ENCODE results near the gene RBAK.
A peak's percentile ranks its signal among the peaks of the same experiment; 100 is the strongest.
"Not testable (repeated sequence)": the region's sequence is repeated elsewhere in the genome, so short reads cannot be mapped to it uniquely, and the experiment has no call there.

Gene RBAK

DNA sequence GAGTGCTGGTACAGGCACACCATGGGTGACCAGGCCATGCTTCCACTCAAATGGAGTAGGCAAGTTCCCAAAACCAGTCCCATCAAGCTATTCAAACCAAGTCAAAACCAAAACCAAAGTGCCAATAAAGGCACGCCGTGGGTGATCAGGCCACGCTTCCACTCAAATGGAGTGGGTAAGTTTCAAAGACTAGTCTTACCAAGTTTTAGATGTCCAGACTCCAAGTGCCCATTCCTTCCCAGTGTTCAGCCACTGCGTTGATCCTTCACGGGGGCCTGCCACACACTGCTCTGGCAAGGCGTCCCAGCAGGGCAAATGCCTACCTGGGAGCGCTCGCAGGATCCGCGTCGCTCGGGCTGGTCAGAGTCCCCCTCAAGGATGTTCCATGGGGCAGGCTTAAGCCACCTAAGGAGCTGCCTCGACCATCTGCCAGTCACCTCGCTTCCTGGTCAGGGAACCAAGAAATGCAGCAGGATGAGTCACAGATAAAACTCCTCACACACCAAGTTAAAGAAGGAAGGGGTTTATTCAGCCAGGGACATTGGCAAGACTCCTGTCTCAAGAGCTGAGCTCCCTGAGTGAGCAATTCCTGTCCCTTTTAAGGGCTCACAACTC lies 17.8 kb upstream of the RBAK start:
- H3K36me3 ChIP-seq (replicated peaks); H3K4me3 ChIP-seq; H3K9me3 ChIP-seq; in situ Hi-C loops (cut with MboI; ENCODE audit: low sequenced_read_pairs); DNase-seq (ENCODE audit: low spot score in 2 of 2); H3K27me3 ChIP-seq (ENCODE audit: low read depth); H3K4me1 ChIP-seq: not testable (repeated sequence)

DNA sequence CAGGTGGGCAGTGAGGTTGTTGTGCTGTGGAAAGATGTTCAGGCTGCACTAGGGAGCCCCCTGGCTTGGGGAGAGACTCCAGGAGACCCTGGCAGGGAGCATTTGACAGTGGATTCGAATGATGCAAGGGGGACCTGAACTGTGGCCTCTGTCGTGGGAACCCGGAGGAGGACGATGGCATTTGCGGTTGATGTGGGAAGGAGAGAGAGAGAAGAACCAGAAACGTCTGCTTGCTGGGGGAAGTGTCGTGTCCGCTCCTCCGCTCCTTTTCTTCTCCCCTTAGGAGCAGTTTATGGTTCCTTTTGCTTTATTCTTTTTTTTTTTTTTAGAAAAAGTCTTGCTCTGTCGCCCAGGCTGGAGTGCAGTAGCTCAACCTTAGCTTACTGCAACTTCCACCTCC lies 12.5 kb upstream of the RBAK start:
- in situ Hi-C loops (cut with MboI; ENCODE audit: low sequenced_read_pairs); H3K27me3 ChIP-seq (ENCODE audit: low read depth): not testable (repeated sequence)

DNA sequence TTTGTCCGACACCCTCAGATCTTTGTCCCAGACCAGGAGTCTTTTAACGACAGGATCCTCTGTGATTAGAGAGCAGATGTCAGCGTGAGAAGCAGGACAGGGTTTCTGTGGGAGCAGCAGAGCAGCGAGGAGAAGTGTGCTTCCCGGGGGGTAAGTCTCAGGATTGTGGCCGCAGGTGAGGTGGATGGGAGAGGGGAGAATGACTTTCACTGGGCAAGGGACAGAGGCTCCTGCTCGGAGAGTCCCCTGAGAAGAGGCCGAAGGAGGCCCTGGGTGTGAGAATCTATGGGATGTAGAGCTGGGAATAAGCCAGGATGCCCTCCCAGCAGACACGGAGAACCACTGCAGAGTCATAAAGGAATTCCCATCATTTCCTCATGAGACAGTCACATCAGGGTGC lies 10.4 kb upstream of the RBAK start:
- Histone ChIP-seq H3K4me3 (no peak overlapping the region), H3K27me3 (ENCODE audit: low read depth) (no peaks in the 10 kb centered on the region)
- in situ Hi-C loops (cut with MboI; ENCODE audit: low sequenced_read_pairs): no loop called here

More for the DNA sequence above, 12.5 kb upstream of the RBAK start:
- not testable (repeated sequence) for H3K4me3 ChIP-seq; H3K4me1 ChIP-seq; H3K36me3 ChIP-seq (replicated peaks); DNase-seq (ENCODE audit: low spot score in 2 of 2); H3K9me3 ChIP-seq

DNA sequence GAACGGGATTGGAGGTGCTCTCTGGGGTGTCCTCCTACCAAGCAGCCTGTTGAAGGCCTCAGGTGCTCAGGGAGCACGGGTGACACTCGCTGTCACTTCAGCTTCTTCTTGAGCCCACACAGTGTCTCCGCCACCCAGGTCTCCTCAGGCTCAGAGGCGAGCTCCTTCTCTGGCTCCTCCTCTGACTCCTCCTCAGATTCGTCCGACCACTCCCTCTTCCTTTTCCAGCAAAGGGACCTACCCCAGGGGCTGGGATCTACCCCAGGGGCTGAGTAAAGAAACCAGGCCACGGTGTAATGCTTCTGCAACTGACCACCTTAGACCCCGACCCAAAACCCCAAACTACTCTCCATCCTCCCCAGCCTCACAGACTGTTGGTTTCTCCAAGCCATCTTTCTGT lies 9.2 kb upstream of the RBAK start:
- Histone ChIP-seq H3K36me3 (replicated peaks) (no peaks in the 10 kb centered on the region), H3K9me3 (no peaks in the 10 kb centered on the region), H3K4me1 (no peaks in the 10 kb centered on the region), H3K27me3 (ENCODE audit: low read depth) (no peaks in the 10 kb centered on the region), H3K4me3 (no peak overlapping the region)
- DNase-seq (ENCODE audit: low spot score in 2 of 2): no peak
- in situ Hi-C loops (cut with MboI; ENCODE audit: low sequenced_read_pairs): no loop called here

More for the DNA sequence above, 10.4 kb upstream of the RBAK start:
- Histone ChIP-seq H3K4me1 (no peaks in the 10 kb centered on the region), H3K9me3 (no peaks in the 10 kb centered on the region), H3K36me3 (replicated peaks) (no peaks in the 10 kb centered on the region)
- no peak for DNase-seq (ENCODE audit: low spot score in 2 of 2)

DNA sequence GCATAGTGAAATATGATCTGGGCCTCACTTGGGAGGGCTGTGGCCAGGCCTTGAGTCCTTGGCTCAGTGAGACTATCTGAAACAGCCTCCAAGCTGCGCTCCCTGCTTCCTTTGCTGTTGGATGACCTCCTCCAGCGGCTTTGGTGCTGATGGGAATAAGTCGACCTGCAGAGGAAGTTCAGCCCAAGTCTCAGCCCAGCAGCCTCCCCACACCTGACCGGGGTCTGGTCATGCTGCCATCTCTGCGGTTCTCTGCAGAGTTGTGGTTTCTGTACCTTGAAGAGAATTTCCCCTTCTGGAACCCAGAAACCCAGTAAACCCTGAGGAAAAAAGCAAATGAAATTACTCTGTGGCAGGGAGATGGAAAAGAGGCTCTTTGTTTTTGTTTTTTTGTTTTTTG lies 4.6 kb upstream of the RBAK start:
- in situ Hi-C loops (cut with MboI; ENCODE audit: low sequenced_read_pairs): no loop called here
- Histone ChIP-seq H3K9me3 (no peaks in the 10 kb centered on the region), H3K4me3 (no peak overlapping the region), H3K36me3 (replicated peaks) (no peaks in the 10 kb centered on the region), H3K27me3 (ENCODE audit: low read depth) (no peaks in the 10 kb centered on the region), H3K4me1 (no peaks in the 10 kb centered on the region)
- no peak for DNase-seq (ENCODE audit: low spot score in 2 of 2)

DNA sequence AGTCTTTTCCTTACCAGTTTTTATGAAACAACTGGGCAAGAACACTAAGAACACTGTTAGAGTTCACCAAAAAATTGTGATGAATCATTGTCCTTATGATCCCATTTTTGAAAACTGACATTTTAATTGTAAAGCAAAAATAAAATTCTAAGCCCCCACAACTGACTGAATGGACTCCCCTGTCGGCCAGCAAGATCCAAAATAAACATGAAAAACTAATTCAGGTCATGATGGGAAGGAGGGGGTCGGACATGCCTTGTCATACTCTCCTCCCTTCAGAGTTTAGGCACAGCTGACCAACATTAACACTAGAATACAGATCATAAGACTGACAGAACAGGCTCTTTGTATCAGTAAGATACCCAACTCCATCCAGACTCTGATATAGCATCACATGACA lies 2.0 kb upstream of the RBAK start:
- in situ Hi-C loops (cut with MboI; ENCODE audit: low sequenced_read_pairs): no loop called here

DNA sequence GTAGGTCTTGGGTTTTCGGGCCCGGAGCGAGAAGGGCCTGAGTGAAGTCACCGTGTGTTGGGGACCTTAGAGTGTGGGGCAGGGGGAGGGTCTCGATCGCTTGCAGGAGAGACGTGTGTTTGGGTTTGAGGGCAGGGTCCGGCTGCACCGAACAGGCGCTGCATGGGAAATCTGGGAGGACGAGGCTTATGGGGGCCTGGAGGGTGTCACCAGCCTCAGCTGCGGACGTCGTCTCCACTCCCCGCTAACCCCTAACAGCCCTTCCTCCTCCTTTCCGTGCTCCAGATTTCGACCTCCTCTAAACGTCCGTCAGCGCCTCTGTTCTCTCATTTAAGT lies 705 bp downstream of the RBAK start:
- DNase-seq (ENCODE audit: low spot score in 2 of 2); H3K9me3 ChIP-seq; H3K27me3 ChIP-seq (ENCODE audit: low read depth); H3K4me1 ChIP-seq; in situ Hi-C loops (cut with MboI; ENCODE audit: low sequenced_read_pairs): not testable (repeated sequence)
- H3K4me3 ChIP-seq: peak overlapping the region; percentile 77
- H3K36me3 ChIP-seq (replicated peaks): peaks cover 21% of the 10 kb centered on the region

More for the DNA sequence above, 2.0 kb upstream of the RBAK start:
- no peak for DNase-seq (ENCODE audit: low spot score in 2 of 2)
- Histone ChIP-seq H3K4me3 (no peak overlapping the region), H3K4me1 (no peaks in the 10 kb centered on the region), H3K36me3 (replicated peaks) (peaks cover 4% of the 10 kb centered on the region; the same call in 1 of the 2 replicates), H3K9me3 (no peaks in the 10 kb centered on the region), H3K27me3 (ENCODE audit: low read depth) (no peaks in the 10 kb centered on the region)

DNA sequence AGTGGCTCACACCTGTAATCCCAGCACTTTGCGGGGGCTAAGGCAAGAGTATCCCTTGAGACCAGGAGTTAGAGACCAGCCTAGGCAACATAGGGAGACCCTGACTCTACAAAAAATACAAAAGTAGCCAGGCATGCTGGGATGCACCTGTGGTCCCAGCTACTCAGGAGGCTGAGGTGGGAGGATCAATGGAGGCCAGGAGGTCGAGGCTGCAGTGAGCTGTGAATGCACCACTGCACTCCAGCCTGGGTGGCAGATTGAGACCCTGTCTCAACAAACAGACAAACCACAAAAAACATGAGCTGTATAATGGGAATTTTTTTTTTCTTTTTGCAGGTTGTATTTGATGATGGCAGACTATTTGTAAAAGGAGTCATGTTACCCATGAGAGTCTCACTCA lies 1.5 kb downstream of the RBAK start:
- H3K27me3 ChIP-seq (ENCODE audit: low read depth); DNase-seq (ENCODE audit: low spot score in 2 of 2); H3K9me3 ChIP-seq; H3K4me1 ChIP-seq; in situ Hi-C loops (cut with MboI; ENCODE audit: low sequenced_read_pairs): not testable (repeated sequence)
- Histone ChIP-seq H3K4me3 (peak overlapping the region; percentile 77; the same call in 1 of the 2 replicates), H3K36me3 (replicated peaks) (peaks cover 21% of the 10 kb centered on the region)

DNA sequence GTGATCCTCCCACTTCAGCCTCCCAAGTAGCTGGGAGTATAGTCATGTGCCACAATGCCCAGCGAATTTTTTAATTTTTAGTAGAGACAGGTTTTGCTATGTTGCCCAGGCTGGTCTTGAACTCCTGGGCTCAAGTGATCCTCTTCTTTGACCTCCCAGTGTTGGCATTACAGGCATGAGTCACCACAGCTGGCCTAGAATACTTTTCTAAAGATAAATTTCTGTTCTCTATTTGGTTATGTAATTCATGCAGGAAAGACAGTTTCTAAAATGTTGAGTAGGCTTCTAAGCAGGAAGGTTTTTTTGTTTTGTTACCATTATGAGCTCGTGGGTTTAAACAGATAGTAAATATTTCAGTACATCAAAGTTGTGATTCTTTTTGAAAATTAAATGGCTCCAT lies 5.0 kb downstream of the RBAK start:
- Histone ChIP-seq H3K36me3 (replicated peaks) (peaks cover 40% of the 10 kb centered on the region), H3K4me1 (no peaks in the 10 kb centered on the region), H3K4me3 (no peak overlapping the region), H3K9me3 (peaks cover 2% of the 10 kb centered on the region; the same call in 1 of the 2 replicates), H3K27me3 (ENCODE audit: low read depth) (no peaks in the 10 kb centered on the region)
- no peak for DNase-seq (ENCODE audit: low spot score in 2 of 2)
- in situ Hi-C loops (cut with MboI; ENCODE audit: low sequenced_read_pairs): no loop called here

DNA sequence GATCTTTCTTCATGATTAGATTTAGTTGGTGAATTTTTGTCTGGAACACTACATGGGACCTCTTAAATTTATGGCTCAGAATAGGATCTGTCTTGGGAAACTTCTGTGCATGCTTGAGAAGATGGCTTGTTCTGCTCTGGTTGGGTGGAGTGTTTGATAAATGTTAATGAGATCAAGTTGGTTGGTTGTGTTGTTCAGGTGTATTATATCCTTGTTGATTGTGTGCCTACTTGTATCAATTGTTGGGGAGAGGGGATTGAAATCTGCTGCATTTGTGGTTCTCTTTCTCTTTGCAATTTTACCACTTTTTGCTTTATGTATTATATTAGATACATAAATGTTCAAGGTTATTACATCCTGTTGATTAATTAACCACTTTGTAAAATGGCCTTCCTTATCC lies 6.1 kb downstream of the RBAK start:
- in situ Hi-C loops (cut with MboI; ENCODE audit: low sequenced_read_pairs); DNase-seq (ENCODE audit: low spot score in 2 of 2); H3K27me3 ChIP-seq (ENCODE audit: low read depth); H3K4me3 ChIP-seq; H3K4me1 ChIP-seq; H3K9me3 ChIP-seq: not testable (repeated sequence)
- H3K36me3 ChIP-seq (replicated peaks): peaks cover 40% of the 10 kb centered on the region

DNA sequence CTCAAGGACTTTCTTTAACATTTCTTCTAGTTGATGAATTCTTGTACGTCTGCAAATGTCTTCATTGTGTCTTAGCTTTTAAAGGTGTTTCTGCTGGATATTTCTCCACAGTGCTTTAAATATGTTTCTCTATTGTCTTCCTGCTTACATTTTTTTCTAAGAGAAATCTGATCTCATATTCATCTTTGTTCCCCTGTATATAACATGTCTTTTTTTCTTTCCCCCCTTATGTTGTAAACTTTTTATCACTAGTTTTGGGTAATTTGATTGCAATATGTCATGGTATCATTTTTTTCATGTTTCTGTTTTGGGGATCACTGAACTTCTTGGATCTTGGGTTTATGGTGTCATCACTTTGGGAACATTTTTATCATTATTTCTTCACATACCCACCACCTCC lies 7.5 kb downstream of the RBAK start:
- Histone ChIP-seq H3K4me3 (no peak overlapping the region), H3K4me1 (no peaks in the 10 kb centered on the region), H3K27me3 (ENCODE audit: low read depth) (no peaks in the 10 kb centered on the region), H3K9me3 (peaks cover 2% of the 10 kb centered on the region; the same call in 1 of the 2 replicates), H3K36me3 (replicated peaks) (peaks cover 50% of the 10 kb centered on the region)
- in situ Hi-C loops (cut with MboI; ENCODE audit: low sequenced_read_pairs): no loop called here
- no peak for DNase-seq (ENCODE audit: low spot score in 2 of 2)

DNA sequence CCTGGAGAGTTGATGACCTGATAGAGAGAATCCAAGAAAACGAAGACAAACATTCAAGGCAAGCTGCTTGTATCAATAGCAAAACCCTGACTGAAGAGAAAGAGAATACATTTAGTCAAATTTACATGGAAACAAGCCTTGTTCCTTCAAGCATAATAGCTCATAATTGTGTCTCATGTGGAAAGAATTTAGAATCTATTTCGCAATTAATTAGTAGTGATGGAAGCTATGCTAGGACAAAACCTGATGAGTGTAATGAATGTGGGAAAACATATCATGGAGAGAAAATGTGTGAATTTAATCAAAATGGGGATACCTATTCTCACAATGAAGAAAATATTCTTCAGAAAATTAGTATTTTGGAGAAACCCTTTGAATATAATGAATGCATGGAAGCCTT lies 18.0 kb downstream of the RBAK start:
- H3K4me3 ChIP-seq: no peak overlapping the region
- in situ Hi-C loops (cut with MboI; ENCODE audit: low sequenced_read_pairs): no loop called here
- H3K4me1 ChIP-seq: no peaks in the 10 kb centered on the region
- peaks cover 58% of the 10 kb centered on the region for H3K9me3 ChIP-seq
- no peaks in the 10 kb centered on the region for H3K27me3 ChIP-seq (ENCODE audit: low read depth)
- DNase-seq (ENCODE audit: low spot score in 2 of 2): no peak
- H3K36me3 ChIP-seq (replicated peaks): peaks cover 73% of the 10 kb centered on the region

DNA sequence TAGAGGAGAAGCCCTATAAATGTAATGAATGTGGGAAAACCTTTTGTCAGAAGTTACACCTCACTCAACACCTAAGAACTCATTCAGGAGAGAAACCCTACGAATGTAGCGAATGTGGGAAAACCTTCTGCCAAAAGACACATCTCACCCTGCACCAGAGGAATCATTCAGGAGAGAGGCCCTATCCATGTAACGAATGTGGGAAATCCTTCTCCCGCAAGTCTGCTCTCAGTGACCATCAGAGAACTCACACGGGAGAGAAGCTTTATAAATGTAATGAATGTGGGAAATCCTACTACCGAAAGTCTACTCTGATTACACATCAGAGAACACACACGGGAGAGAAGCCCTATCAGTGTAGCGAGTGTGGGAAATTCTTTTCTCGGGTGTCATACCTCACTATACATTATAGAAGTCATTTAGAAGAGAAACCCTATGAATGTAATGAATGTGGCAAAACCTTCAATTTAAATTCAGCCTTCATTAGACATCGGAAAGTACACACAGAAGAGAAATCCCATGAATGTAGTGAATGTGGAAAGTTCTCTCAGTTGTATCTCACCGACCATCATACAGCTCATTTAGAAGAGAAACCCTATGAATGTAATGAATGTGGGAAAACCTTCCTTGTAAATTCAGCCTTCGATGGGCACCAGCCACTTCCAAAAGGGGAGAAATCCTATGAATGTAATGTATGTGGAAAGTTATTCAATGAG lies 18.9 kb downstream of the RBAK start:
- Histone ChIP-seq H3K4me1 (no peaks in the 10 kb centered on the region), H3K36me3 (replicated peaks) (peaks cover 65% of the 10 kb centered on the region), H3K27me3 (ENCODE audit: low read depth) (no peaks in the 10 kb centered on the region), H3K4me3 (no peak overlapping the region), H3K9me3 (peaks cover 58% of the 10 kb centered on the region)
- no peak for DNase-seq (ENCODE audit: low spot score in 2 of 2)
- in situ Hi-C loops (cut with MboI; ENCODE audit: low sequenced_read_pairs): no loop called here

DNA sequence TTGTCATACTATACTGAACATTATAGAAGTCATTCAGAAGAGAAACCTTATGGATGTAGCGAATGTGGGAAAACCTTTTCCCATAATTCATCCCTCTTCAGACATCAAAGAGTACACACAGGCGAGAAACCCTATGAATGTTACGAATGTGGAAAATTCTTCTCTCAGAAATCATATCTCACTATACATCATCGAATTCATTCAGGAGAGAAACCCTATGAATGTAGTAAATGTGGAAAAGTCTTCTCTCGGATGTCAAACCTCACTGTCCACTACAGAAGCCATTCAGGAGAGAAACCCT lies 19.4 kb downstream of the RBAK start:
- Histone ChIP-seq H3K4me3 (no peak overlapping the region), H3K27me3 (ENCODE audit: low read depth) (no peaks in the 10 kb centered on the region), H3K4me1 (no peaks in the 10 kb centered on the region), H3K9me3 (peaks cover 58% of the 10 kb centered on the region), H3K36me3 (replicated peaks) (peaks cover 59% of the 10 kb centered on the region)
- no peak for DNase-seq (ENCODE audit: low spot score in 2 of 2)
- in situ Hi-C loops (cut with MboI; ENCODE audit: low sequenced_read_pairs): no loop called here

DNA sequence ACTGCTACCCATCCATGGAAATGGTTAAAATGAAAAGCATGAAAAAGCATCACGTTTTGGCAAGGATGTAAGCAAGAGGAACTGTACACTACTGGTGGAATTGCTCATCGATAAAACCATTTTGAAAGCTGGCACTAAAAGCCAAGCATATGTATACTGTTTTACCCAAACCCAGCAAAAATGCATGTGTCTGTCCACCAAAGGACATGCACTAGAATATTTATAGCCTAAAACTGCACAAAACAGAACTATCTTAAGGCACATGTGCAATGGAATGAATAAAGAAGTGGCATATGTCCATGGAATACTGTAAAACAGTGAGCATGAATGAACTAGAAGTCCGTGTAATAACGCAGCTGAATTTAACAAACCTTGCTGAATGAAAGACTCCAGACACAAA lies 22.9 kb downstream of the RBAK start:
- Histone ChIP-seq H3K36me3 (replicated peaks) (peaks cover 29% of the 10 kb centered on the region), H3K9me3 (peaks cover 41% of the 10 kb centered on the region), H3K27me3 (ENCODE audit: low read depth) (no peaks in the 10 kb centered on the region), H3K4me1 (no peaks in the 10 kb centered on the region), H3K4me3 (no peak overlapping the region)
- in situ Hi-C loops (cut with MboI; ENCODE audit: low sequenced_read_pairs): no loop called here
- DNase-seq (ENCODE audit: low spot score in 2 of 2): no peak
